ENCODE results near the gene TNFRSF4.

Gene TNFRSF4

DNA sequence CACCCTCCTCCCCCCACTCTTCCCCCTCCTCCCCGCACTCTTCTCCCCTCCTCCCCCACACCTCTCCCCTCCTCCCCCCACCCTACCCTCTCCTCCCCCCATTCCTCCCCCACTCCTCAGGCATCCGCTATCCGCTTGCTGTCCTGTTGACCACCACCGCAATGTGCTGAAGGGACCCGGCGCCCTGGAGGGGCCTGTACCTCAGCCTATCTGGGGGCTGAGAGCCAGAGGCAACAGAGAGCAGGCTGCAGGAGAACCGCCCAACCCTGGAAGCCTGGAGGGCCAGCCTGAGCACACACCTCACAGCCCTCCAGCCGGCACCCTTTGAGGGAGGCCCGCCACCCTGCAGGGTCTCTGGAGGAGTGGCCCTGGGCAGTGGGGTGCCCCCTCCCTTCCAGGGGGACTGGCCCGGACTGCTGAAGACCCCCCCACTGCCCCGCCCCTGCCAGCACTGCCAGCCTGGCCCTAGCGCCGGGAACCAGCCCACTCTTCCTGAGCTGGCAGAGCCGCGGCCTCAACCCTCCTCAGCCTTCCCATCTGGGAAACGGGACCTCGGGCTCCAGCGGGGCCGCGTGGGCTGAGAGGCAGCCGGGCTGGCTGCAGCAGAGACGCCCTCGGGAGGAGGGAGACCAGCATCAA is 31.3 kb upstream of the TNFRSF4 start:
- no peak for DNase-seq

DNA sequence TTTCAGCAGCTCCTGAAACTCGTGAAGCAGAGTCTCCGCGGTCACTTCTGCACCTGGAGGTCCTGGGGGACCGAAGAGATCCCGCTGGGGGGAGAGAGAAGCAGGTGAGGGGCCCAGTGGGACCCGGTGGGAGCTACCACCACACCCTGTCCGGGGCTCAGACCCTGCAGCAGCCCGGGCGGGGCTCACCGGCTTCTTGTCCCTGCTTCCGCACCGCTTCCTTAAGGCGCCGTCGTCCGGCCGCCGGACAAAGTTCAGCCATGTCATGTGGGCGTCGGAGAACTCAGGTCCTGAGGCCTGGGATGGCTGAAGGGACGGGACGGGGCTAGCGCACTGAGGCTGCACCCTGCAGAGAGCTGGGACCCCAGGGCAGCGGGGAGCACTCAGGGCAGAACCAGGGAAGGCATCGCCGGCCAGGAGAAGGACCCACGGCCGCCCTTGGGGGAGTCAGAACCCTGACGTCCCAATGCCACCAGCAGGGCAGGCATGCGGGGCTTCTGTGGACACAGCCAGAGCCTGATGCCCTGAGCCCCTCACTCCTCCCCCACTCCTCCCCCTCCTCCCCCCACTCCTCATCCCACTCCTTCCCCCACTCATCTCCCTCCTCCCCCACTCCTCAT is 30.3 kb upstream of the TNFRSF4 start:
- no peak for DNase-seq

DNA sequence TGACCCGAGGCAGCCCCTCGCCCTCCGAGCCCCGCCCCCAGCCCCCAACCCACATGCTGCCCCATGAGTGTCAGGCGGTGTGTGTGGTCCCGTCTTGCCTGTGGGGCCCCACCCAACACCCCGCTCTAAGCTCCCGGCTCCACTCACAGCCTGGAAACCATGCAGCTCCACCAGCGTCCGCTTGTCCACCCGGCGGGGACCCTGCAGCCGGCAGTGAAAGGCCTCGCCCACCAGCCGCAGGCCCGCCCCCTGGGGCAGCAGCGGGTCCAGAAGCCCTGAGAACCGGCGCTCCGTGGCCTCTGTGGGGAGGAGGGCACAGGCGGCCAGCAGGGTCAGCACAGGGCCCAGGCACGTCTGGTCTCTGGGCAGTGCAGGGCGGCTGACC is 29.8 kb upstream of the TNFRSF4 start:
- DNase-seq: no peak

- no peak for DNase-seq
Measured at GRCh38 chr1:1243266-1243660, 29.3 kb upstream of the TNFRSF4 start.

GRCh38 chr1:1242461-1243265 is 28.7 kb upstream of the TNFRSF4 start:
- DNase-seq: no peak

DNA sequence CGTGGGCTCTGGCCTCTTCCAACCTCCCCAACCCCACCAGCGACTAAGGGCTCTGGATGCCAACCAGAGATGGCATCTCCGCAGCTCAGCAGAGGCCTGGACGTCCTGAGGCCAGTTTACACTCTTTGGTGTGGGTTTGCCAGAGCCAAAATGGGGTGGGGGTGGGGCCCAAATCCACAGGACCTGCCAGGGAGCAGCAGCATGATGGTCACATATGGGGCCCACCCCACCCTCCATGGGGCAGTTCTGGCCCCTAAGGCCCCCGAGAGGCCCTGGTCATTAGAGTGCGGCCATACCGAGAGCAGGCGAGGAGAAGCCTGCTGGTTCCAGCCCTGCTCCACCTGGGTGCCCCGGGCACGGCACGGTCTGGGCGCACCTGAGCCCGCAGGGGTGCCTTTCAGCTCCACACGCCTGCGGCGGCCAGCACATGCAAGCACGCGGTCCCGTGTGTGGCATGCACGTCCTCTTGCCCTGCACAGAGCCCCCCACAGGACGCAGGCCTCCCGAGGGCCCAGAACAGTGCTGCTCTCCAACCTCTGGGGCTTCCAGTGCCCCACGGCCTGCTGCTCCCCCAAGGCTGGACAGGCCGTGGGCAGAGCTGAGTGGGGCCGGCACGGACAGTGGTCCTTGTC is 27.8 kb upstream of the TNFRSF4 start:
- DNase-seq: no peak

- no peak for DNase-seq
Measured at GRCh38 chr1:1240822-1241587, 27.1 kb upstream of the TNFRSF4 start.

DNA sequence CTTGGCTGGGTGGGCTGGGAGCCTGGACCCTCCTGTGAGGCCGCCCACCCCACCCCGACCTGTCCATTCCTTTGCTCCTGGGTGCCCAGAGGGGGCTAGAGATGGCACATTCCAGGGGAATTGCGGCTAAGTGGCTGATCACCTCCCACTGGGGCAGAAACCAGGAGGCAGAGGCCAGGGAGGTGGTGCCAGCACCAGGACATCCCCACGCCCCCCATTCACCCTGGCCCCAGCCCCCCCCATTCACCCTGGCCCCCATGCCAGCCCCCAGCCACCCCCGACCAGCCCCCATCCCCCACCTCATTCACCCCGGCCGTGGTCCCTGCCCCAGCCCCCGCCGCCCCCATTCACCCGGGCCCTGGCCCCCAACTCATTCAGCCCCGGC is 26.4 kb upstream of the TNFRSF4 start:
- no peak for DNase-seq

DNA sequence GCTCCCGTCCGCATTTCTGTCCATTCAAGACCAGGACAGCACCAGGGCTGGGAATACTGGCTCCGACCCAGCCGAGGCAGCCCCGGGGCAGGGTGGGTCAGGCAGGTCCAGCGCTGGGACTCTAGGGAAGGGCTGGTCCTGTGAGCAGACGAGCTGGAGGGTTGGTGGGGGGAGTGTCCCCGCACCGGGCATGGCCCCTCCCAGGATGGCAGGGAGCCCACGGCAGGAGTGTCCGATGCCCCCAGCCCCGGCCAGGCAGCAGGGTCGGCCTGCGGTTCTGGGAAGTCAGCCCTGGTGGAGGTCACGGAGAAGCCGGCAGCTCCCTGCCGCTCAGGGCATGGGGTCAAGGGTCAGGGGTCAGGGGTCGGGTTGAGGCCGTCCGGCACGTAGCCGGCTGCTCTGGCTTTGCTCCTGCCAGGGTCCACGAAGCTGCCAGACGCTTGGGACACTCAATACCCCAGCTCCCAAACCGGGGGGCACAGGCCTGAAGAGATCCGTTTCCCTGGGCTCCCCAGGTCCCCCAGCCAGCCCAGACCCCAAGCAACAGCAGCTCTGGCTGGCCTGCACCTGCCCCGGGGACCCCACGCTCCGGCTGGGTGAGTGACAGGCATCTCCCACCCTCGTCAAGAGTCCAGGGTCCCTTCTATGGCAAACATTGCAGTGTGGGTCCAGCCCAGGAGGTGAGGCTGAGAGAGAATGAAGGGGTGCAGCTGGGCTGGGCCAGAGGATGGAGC is 25.8 kb upstream of the TNFRSF4 start:
- DNase-seq: no peak

GRCh38 chr1:1239227-1239613 is 25.3 kb upstream of the TNFRSF4 start:
- DNase-seq: no peak

DNA sequence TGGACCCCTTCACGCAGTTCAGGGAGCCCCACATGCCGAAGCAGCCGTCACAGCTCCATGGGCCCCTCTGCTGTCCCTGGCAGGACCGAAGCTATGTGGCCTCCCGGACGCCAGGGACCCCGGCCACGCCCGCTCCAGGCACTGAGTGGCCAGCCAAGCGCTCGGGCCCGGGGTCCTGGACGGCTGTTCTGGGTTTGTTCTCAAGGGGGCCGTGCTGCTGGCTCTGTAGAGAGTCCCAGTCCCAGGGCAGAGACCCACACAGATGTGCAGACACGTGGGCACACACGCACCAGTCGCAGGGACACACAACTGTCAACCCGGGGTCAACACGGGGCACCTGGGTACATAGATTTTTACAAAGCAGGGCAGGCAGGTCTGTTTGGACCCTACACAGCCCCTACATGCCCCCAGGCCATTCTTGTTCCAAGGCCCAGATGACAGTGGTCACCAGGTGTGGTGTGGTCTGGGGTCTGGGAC is 24.8 kb upstream of the TNFRSF4 start:
- DNase-seq: no peak

- no peak for DNase-seq
Measured at GRCh38 chr1:1237874-1238701, 24.1 kb upstream of the TNFRSF4 start.

- no peak for DNase-seq
Measured at GRCh38 chr1:1236945-1237873, 23.3 kb upstream of the TNFRSF4 start.

- no peak for DNase-seq
Measured at GRCh38 chr1:1236176-1236763, 22.3 kb upstream of the TNFRSF4 start.

GRCh38 chr1:1235016-1235744 is 21.2 kb upstream of the TNFRSF4 start:
- DNase-seq: no peak

- no peak for DNase-seq
Measured at GRCh38 chr1:1234180-1234808, 20.3 kb upstream of the TNFRSF4 start.

- DNase-seq: no peak
Measured at GRCh38 chr1:1233567-1233892, 19.6 kb upstream of the TNFRSF4 start.

Measured in C1 segment of cervical spinal cord (tissue), 14 donors.